NCI-H345 (cell line): Measurements from ENCODE around the gene GINS3.

Experiments used
- DNase-seq: peaks from one replicate; lab custom pipeline; 2025; lab: John Stamatoyannopoulos, UW

GINS3 gene

DNA sequence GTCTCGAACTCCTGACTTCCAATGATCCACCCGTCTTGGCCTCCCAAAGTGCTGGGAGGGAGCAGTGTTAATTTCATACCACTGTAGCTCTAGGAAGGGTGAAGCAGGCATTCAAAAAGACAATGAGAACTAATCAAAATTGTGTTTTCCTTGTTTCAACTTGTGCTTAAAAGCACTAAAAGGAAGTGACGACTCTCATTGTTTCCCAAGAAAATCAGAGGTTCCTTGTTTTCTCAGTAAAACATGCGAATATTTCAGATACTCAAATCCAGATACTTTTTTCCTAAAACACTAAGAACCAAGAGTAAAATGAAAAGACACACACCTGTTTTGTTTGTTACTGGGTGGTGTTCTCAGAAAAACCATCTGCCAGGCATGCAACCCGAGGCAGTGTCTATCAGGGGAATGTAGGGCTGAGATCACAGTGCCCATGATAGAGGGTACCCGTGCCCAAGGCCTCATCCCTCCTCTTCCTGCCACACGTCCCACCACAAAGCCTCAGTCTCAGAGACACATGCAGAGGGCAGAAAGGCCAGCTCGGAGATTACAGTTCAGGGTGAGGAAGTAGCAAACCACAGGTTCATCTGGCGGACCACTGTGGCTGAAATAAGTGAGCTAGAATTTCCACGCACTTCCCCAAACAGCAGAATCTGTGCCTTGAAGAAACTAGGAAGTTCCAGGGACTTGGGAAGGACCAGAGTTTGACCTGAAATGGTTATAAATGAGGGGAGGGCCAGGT is 33.7 kb downstream of the GINS3 start:
- DNase-seq: no peak

DNA sequence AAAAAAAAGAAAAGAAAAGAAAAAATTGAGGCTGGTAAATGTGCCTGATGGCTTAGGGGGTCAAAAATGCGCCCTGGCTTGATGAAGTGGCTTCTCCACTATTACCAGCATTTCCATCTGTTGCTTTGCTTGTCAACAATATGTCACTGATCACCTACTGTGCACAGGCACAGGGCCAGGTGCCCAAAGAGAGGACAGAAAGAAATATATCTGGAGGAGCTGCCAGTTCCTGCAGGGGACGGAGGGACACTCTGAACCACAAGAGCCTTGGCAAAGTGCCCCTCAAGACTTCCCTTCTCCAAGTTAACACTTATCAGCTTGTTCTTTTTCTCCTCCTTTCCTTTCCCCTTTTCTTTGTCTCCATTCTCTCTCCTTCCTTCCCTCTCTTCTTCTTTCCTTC is 34.7 kb downstream of the GINS3 start:
- peak; percentile 28 for DNase-seq

DNA sequence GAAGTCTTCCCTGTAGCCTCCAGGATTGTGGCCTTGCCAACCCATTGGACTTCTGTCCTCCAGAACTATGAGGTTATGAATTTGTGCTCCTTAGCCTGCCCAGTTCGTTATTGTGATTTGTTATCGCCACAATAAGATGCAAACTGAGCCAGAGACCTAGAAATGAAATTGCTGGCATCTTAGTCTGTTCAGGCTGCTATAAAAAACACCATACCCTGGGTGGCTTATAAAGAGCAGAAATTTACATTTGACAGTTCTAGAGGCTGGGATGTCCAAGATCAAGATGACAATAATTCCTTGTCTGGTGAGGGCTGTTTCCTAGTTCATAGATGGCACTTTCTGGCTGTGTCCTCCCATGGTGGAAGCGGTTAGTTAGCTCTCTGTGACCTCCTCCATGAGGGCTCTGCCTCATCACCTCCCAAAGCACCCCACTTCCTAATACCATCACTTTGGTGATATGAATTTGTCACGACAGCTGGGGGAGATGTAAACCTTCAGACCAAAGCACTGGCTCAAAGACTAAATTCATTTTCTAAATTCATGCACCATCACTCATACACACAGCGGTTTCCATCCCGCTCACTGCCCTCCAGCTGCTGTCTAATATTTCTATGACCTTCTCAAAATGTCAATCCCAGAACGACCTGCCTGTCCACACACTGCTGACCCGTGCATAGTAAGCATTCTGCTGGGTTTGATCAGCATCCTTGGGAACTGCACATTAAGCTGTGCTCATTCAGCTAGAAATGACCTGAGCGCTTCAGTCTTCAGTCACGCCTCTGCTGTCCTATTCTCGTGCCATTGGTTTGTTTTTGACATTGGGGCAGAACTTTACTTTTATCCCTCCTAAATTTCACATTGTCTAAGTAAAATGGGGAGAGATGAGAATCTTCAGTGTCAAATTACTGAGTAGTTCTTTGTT is 36.6 kb downstream of the GINS3 start:
- no peak for DNase-seq

- no peak for DNase-seq
These were observed 38.4 kb downstream of the GINS3 start for GRCh38 chr16:58430718-58431117.

- DNase-seq: no peak
These were observed 41.3 kb downstream of the GINS3 start for GRCh38 chr16:58433569-58433951.

- DNase-seq: no peak
These were observed 43.5 kb downstream of the GINS3 start for GRCh38 chr16:58435779-58436178.

GRCh38 chr16:58440131-58440530 is 47.9 kb downstream of the GINS3 start:
- no peak for DNase-seq

DNA sequence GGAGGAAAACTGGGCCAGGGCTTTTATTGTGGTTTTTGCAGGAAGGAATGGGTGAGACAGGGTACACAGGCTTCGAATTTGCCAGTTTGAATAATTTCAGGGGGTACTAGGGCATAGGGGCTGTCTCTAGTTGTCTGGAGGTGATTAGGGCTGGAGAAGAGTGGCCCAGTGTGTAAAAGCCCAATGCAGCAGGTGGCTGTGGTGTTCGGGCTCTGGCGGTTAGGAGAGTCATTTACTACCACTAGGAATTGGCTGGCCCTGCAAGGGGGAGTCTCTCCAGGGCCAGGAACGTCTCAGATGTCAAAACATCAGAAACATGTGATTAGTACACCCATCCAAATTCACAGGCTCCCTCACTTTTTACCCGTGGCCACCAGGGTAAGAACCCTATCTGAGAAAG is 50.3 kb downstream of the GINS3 start:
- DNase-seq: no peak

DNA sequence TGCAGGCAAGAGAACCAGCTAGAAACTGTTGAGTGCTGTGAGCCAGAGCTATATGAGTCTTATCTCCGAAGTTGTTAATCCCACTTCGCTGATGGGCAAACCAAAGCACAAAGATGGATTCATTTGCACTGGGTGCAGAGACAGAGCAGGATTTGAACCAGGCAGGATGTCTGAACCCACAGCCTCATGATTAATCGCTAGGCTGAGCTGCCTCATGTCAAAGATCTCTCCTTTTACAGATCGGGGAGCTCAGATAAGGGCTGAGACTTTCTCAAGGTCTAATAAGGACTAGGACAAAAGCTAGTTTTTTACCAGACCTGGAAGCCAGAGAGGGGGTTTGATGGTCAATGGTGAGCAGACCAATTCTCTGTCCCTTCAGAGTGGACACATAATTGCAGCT is 51.5 kb downstream of the GINS3 start:
- no peak for DNase-seq

- DNase-seq: no peak
These were observed 52.0 kb downstream of the GINS3 start for GRCh38 chr16:58444265-58444664.

- DNase-seq: no peak
These were observed 56.6 kb downstream of the GINS3 start for GRCh38 chr16:58448890-58449289.

- no peak for DNase-seq
These were observed 57.0 kb downstream of the GINS3 start for GRCh38 chr16:58449306-58449705.

DNA sequence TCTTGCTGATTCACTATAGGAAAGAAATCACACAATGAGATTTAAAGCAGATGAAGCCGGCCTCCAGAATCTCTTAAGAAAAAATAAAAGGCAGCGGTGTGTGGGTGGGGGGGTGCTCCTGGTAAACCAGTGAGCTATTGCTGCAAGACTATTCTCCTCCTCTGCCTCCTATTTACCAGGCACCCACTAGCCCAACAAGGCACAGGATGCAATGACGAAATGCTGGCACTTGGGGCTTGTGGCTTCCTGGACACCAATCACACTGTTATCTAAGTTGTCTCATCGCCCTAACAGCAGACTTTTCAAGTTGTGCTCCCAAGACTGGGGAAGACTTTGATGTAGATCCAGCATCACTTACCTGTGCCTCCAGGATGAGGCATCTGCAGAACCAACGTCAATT is 57.5 kb downstream of the GINS3 start:
- DNase-seq: no peak

DNA sequence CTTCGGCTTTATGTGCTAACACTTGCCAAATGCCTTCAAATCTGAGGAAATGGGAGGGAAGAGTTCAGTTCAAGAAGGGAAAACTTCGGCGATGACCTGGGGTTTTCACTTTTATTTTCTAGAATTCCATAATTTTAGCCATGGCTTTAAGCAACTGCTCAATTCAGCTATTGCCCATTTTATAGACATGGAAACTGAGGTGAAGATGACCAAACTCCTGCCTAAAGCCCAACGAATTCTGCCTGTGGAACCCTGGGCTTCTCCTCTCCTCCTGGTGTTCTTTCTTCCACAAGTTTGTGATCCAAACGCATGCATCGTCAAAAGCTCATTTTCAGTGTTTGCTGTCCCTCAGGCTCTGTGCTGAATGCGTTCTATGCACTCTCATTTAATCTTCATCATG is 58.3 kb downstream of the GINS3 start:
- DNase-seq: no peak

DNA sequence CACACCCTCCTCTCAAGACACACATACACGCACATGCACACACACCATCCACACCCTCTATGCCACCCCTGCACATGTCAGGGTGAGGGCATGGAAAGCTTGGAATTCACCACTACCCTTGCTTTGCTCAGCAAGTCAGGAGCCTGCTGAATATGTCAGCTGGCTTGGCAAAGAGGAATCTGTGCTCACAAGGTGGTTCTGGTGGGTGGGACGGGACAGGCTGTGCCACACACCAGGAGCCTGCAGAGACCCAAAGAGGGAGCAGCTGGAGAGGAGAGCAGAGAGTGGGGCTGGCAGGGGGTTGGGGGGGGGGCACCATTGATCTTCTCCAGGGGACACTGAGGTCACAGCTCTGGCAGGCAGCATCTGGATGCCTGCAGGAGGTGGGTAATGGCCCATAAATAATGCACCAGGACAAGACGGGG is 59.0 kb downstream of the GINS3 start:
- DNase-seq: no peak

GRCh38 chr16:58451945-58452401 is 59.7 kb downstream of the GINS3 start:
- DNase-seq: no peak

GRCh38 chr16:58452640-58453039 is 60.4 kb downstream of the GINS3 start:
- DNase-seq: no peak

DNA sequence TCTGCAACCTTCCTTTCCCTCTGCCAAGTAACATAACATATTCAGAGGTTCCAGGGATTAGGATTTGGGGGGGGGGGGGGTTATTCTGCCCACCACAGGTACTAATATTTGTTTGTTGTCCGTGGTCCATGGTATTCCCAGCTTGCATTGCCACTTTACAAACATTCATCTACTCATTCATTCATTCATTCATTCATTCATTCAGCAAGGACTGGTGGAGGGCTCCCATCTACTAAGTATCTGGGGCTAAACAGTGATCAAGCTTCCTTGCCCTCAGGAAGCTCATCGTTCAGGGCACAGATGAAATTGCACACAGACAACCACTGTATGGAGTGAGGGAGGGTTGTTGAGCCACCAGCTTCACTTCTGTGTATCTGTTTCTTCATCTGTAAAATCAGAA is 61.9 kb downstream of the GINS3 start:
- DNase-seq: no peak

DNA sequence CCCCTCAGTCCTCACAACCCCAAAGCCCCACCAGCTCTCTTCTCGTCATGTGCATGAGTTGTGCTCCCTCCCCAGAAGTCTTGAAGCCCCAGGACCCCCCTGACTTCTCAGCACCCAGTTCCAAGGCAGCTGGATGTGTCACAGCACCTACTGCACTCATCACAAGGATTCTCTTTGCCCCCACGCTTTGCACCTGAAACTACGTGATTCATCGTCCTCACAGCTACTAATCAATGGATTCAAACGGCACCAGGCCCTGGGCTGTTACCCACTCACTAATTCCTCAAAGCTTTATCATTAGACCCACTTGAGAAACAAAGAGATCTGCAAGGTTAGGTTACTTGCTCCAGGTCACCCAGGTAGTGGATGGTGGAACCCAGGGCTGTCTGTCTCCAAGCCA is 62.6 kb downstream of the GINS3 start:
- no peak for DNase-seq
